ENCODE measurements around the gene NDUFS2.

Gene NDUFS2

DNA sequence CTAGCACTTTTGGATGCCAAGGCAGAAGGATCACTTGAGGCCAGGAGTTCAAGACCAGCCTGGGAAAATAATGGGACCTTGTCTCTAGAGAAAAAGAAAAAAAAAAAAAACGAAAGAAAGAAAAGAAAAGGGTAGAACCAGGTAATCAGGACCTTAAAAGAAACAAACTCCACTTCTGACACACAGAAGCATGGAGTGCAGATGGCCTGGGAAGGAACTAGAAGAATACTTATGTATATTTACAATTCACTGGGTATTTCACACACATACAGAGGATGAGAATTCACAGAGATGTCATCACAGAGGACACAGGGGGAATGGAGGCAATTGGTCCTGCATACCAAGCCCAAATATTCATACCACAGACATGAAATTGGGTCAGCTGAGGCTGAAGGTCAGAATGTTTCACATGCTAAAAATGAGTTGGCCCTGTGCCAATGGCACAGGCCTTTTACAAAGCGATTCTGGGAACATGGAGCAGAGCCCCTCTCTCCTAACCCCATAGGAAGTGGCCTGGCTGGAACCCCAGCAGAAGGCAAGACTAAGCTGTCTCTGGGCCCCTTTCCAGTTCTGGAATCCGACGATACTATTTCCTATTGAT, 29.3 kb upstream of the NDUFS2 start:
- no peak for DNase-seq

DNA sequence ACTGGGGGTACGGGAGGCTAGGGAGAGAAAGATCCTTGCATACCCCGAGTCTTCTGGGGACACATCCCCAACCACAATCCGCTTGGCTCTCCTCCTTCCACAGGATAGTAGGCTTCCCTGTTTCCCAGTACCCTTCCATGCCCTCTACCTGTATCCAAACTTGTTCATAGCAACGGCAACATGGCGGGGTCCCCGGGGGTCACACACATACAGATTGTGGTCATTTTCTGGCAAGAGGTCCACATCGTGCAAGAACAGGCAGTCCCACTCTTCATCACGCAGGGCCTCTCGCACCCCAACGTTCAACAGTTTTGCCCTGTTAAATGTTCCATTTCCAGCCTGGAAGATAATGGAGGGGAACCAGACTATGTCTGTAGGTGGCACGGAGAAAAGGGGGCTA, 28.5 kb upstream of the NDUFS2 start:
- no peak for DNase-seq

DNA sequence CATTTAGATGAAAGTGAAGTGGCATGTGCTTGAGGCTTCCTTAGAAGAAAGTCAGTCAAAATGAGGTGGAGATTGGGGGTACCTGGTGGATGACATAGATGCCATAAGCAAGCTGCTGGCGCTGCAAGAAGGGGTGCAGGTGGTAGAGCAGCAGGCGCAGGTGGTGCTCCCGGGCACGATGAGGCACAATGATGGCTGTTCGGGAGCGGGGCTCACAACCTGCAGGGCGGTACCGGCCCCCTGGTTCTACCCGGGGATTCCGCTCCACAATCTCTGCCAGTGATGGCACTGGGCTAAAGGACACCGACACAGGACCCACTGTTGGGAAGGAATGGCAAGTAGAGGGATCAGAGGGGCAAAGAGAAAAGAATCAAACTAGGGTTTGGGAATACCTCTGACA, 27.3 kb upstream of the NDUFS2 start:
- DNase-seq, result no peak

DNA sequence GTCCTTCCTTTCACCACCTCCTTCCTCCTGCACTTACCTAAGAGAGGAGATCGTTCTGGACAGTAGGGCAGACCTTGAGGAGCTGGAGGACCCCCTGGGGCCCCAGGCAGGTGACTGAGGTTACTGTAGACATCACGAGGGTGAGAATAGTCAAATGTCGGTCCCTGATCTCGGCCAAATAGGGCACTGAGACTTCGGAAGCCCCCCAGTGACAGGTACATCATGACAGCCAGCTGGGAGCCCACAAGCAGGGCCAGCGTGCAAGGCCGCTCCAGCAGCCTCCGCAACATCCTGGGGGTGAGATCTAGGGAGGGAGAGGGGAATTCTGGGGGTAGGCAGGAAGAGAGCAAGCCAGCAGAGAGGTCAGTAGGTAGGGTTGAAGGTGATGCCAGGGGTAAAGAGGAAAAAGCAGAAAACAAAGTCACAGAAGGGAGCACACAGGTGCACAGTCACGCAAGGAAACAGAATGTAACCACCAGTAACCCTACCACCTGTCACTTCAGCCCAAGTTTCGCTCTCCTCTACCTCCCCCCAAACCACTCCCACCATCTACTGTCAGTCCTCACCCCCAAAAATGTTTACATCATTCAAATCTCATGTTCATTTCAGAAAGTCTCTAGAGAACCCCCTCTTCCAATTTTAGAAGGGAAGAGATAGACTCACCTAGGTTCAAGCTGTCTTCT, 26.3 kb upstream of the NDUFS2 start:
- no peak for DNase-seq

DNA sequence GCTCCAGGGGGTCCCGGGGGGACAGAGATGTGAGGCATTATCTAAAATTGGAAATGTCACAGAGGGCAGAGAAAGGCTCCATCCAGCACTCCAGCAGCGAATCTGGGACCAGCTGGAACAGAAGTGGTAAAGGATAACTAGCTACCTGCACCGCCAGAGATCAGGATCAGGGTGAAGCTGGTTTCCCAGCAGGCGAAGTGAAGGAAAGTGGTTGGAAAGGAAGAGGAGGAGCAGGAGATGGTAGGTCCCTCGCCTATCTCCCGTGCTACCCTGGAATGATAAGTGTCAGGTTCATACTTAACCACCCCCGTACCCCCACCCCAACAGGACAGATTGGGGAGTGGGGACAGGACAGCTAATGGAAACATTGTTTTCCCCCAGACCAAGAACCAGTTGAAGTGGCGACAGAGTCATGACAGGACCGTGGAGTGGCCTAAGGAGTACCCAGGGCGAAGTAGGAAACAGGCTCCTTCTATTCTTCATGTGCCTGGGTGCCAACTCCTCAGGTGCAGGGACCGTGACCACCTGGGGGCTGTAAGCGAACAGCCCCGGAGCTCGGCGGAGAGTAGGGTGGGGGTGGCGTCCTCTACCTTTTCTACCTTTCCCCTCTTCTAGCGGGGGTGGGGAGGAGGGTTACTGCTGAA, 25.6 kb upstream of the NDUFS2 start:
- DNase-seq, result no peak

DNA sequence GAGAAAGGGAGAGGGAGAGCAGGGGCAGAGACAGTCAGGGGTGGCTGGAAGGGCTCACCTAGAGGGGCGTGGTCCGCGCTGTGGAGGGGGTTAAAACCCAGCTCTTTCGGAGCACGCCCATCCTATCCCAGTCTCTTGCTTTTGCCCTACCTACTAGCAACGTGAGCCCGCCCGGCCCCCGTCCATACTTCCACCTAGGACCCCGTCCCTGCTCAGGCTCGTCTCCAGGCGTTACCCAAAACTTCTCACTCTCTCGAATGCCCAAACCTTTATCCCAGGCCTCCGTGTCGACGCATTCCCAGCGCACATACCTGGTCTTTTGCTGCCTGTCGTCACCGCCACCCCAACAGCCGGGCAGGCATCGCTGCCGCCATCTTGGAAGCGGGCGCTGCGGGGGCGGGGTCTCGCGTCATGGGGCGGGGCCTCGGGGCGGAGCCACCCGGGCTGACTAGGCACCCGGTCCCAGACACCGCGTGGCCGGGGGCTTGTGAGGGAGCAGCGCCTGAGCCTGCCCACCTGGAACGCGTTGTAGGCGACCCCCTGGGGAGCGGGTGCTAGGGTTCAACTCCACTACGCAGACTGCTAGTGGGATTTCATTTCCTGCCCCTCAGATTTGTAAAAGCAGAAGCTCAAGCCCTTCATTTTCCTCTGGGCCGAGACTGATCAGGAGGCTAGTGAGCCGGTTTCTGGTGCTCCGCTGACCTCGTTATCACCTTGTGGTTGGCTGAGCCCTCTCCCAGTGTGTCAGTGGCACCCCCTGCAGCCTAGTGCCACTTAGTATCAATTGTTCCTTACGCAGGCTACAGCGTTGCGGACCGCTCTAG, 24.8 kb upstream of the NDUFS2 start, which contains the start of gene B4GALT3:
B4GALT3 (minus strand) TSS at position 396 of the 824 bp plus-strand sequence. CDS start 1,447 bp downstream, outside the sequence.
- peak; percentile 56 for DNase-seq

DNA sequence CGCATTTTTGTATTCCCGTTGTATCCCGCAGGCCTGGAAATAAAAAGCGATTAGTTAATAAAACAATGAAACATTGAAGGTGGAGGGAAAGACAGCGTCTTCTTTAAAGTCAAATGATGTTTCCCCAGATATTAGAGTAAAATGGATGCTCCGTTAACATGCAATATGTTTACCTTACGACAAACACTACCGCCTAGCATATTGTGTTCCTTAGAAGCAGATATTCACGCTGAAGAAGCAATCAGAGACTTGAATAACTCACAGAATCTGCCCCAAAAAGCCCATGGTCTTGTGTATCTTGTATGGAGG, 24.3 kb upstream of the NDUFS2 start:
- DNase-seq, result no peak

DNA sequence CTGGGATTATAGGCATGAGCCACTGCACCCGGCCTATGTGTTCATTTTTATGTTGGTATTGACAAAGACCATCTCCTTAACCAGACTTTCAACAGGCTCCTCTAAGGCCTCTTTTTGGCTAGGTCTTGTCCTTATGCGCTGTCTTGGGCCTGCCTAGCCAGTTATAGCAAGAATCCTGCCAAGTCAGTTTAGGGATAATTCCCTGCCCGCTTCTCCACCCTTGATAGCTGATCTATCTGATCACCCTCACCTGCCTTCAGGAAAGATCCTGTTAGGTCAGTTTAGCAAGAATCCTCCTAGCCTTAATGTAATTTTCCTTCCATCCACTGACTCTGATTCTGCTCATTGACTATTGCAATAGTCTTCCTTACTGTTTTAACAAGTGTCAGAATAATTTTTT, 22.5 kb upstream of the NDUFS2 start:
- no peak for DNase-seq

DNA sequence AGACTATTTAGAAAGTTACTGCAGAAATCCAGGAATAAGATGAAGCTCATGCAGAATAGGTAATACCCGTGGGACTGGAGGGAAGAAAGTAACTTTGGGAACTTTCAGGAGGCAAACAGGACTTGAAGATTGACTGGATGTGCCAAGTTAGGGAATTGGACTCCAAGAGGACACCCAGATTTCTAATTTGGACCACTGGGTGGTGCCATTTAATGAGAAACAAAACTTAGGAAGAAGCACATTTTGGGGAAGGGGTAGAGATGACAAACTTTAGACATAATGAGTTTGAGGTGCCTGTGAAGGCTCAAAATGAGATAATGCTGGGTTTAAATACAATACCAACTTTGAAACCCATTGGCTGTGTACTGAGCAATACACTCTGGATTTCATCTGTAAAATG, 21.5 kb upstream of the NDUFS2 start:
- DNase-seq, result no peak

DNA sequence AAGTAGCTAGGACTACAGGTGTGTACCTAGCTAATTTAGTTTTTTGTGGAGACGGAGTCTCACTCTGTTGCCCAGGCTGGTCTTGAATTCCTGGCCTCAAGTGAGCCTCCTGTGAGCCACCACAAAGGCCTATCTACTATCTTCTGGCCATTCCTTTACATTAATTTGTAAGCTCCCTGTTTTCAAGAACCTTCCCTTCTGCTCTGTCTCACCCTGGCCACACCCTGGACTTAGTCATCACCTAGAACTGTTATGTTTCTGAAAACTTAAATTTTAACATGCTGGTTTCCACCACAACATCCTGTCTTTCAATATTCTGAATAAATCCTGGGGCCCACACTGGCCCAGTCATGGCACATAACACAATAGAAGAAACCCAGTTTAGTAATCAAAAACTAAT, 20.0 kb upstream of the NDUFS2 start:
- DNase-seq, result no peak

DNA sequence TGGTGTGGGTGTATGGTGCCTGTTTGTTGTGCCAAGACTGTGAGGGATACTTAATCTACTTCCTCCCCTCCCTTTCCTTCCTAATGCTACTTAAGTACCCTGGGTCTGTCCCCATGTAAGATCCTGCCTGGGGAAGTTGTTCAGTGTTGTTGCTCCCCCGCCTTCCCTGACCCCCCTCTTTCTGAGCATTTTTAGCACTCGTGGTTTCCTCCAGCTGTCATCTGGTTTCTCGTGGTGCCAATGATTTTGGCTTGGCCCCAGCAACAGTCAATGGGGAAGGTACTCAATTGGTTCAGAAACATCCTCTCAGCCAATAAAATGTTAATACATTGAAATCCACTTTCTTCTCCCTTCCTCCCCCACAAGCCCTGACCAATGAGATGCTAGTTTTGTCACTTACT, 16.9 kb upstream of the NDUFS2 start:
- DNase-seq, result peak; percentile 99

DNA sequence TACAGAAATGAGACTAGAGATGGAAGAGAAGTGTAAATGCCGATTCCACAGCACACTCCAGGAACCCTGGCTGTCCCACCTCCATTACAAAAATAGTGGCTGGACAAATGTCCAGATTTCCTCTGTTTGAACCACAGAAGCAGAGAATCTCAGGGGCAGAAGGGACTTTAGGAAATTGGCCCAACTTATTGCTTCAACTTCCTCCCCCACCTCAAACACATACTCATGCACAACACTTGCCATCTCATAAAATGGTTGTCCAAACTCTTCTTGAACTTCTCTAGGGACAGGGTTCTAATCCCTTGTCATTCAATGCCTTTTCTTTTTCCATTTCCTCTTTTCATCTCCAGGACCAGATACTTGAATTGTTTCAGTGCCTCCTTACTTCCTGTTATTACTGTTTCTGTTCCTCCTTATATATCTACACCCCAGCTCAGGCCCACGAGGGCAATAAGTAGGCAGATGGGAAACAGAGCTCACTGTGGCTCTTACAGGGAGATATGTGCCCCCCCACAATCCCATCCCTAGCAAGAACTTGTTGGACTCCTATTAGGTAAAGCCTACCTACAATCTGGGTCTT, 16.3 kb upstream of the NDUFS2 start:
- DNase-seq, result peak; percentile 49

DNA sequence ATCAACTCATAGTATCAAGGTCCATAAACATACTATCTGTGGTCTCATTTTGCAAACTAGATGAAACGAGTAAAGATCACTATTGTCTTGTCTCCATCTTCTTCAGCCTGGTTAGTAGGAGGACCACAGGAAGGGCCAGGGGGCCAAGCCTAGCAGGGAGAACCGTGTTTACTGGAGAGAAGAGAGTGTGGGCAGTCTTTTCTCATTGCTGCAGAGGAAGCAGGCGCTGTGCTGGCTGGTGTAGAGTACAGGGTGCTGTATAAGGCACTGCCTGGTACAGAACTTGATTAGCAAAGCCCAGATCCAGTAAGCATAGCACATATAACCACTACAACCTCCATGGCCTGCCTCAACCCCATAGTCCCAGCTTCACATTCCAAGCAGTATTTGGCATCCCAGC, 14.9 kb upstream of the NDUFS2 start:
- no peak for DNase-seq

DNA sequence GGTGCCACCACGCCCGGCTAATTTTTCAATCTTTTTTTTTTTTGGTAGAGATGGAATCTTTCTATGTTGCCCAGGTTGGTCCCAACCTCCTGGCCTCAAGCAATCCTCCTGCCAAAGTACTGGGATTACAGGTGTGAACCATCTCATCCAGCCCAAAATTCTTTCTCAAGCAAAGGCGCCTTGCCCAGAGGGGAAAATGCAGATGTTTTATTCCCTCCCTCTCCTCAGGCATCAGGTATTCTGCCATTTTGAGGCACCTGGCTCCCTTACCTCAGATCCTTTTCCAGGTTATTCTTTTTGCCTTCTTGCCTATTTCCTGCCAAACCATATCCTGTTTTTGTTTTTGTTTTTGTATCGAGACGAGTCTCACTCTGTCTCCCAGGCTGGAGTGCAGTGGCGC, 13.8 kb upstream of the NDUFS2 start:
- DNase-seq, result no peak

DNA sequence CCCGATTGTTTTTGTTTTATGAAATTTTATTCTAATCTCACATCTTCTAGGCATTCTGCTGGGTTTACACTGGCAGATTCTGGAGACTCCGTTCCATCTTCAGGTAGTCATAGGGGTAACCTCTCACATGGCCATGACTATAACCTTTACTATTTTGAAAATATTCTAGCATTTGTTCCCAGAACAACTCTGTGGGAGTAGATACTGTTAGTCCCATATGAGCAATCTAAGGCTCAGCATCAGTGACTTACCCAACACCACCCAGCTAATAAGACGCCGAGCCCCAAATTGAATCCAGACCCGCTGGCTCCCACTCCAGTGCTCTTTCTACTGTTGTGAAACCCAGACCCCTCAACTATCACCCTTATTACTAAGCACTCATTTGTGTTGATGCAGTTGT, 13.1 kb upstream of the NDUFS2 start:
- no peak for DNase-seq

DNA sequence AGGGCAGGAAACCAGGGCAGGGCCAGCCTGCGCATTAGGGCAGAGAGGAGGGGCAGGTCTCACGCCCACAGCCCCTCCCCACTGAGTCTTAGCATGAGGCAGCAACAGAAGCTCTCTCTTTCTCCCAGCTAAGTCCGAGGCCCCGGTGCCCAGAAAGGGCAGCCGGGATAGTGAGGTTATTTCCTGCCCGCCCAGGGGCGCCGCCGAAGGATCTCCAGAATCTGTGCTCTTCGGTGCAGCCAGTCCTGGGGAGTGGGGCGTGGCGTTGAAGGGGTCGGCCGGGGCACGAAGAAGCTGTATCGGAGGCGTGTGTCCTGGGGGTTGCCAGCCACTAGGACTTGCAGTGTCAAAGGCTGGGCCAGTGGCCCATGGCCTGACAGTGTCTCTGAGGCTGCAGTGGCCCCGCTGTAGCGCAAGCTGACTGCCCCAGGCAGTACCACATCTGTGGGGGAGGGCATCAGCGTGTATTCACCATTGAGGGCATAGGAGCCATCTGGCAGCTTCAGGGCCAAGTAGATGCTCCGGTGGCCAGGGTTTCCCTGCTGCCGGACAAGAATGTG, 11.1 kb upstream of the NDUFS2 start:
- no peak for DNase-seq

DNA sequence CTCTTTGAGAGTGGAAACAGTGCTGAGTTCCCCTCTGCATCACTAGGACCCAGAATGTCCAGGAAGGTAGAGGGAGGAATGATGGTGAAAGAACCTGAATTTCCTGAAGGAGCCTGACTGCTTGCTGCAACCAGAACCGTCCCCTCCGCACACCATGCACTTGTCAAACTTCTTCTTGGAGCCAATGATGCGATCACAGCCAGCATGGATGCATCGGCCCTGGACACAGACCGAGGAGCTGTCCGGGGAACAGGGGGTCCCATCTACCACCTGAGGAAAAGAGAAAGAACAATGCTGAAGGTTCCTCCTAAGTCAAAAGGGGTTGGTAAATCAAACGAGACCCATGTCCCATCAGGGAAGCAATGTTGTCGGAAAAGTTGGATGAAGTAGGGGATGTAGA, 10.2 kb upstream of the NDUFS2 start:
- DNase-seq, result no peak

DNA sequence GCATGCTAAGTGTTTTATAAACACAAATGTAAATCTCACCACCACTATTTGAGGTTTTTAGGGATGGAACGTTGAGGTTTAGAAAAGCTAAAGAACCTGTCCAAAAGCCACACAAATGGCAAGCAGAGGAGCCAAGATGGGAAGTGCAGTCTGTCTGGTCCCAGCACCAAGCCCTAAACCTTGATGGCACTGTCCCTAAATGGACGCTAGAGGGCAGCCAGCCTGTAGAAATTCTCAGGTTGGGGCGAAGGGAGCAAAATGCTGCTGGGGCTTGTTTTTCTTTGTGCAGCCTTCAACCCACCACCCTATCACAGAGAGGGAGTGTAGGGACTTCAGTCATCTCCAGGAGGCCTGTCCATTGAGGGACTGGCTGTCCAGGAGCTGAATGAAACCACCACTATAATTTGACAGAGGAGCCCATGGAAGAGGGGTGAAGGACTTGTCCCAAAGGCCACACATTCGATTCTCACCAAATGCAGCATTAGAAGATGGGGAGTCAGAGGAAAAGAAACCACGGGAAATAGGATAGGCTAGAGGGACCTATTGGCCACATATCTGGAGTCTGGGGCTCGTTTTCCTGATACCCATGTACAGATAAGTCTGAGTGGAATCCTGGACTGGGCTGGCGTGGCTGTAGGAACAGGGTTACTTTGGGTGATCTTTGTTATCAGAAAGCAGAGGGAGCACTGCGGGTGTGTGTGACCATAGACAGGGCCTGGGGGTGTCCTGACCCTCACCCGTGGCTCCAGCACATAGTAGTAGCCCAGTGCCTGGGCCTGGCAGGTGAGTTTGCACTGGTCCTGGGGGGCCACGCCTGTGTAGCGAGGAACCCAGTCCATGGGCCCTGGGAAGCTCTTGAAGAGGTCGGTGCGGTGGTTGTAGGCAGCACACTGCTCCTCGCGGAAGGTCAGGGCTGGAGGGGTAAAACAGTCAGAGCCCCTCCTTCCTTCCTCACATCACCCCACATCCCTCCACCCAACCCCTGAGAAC, 9.4 kb upstream of the NDUFS2 start:
- DNase-seq, result peak; percentile 36

DNA sequence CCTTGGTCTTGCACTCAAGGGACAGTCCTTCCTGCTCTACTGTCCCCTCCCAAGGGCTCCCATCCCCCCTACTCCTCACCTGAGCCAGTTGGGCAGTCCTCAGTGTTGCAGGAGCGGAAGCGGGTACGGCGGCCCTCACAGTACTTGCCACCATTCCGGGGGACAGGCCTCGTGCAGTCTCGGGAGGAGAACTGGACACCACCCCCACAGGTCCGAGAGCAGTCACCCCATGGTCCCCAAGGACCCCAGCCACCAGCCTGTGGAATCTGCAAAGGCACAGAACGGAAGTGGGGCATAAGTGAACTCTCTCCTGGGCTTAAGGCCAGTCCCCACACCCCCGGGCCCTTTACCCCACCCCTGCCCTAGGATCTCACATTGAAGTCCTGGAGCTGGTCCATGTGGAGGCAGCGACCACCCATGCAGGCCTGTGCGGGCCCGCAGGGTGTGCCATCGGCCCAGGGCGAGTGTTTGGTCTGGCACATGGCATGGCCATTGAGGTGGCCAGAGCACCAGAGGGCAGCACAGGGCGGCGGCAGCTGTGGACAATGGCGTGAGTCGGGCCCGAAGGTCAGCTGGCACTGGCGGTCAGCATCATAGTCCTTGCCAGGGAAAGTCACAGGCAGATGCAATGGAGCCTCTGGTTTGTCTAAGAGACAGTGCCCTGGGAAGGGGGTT, 8.5 kb upstream of the NDUFS2 start:
- no peak for DNase-seq

DNA sequence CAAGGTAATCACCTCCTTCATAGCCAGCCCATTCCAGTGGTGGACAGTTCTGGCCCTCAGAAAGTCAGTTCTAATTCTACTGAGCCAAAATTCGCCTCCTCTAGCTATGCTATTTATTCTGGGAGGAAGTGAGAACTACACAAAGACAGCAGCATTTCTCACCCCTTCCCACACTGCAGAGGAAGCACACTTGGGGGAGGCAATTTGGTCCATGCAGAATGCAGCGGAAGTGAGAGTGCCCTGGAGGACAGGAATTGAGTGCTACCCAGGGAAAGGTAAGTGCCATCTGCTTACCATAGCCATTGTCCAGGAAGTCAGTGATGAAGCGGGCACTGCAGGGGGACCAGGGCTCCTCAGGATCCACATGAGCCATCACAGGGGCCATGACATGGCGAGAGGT, 7.0 kb upstream of the NDUFS2 start:
- DNase-seq, result no peak

DNA sequence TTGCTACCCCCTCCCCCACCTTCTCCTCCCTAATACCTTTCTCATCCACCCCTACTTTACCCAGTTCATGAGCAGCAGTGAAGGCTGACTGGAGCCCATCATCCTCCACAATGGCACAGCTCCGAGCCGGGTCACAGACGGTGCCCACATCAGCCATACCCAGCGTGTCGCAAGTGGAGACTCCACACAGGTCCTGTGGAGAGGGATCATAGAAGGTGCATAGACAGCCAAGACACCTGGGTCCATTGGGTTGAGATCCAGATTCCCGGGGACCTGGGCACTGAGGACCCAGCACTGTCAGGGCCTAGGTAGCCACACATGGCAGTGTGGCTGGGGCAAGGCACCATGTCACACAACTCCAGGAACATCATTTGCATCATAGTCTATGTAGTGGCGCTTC, 6.1 kb upstream of the NDUFS2 start:
- no peak for DNase-seq
